GM23338 (cell line): ENCODE results near the gene SLC12A7. TPM values are rescaled to one million over a fixed set of nuclear protein-coding genes. Genes with fewer than 3 reads are reported as not detected.

ENCODE experiments used
- ATAC-seq: fragments of 200-7000 bp; cut with Tn5 transposase; 3 replicates; pipeline ENCODE4 v1.9.1; 2020
- DNase-seq: peaks from one replicate; pipeline ENCODE4 v3.0.0-alpha.2; 2015; ENCODE audit warnings: low spot score
- H2AFZ ChIP-seq: fragments of 200-600 bp; sonication (generic); 2 replicates; pipeline ENCODE4 v1.8.0; 2016; ENCODE audit warnings: antibody characterized with exemption, mild to moderate bottlenecking, moderate library complexity
- H3F3A ChIP-seq: fragments of 200-600 bp; sonication (generic); replicated peaks from 2 replicates; pipeline ENCODE4 v1.8.0; 2017; ENCODE audit warnings: antibody characterized with exemption, mixed run types, low read depth
- H3K27ac ChIP-seq: fragments of 200-600 bp; sonication (generic); 2 replicates; pipeline ENCODE4 v1.6.1; 2016; ENCODE audit warnings: low read depth
- H3K27me3 ChIP-seq: fragments of 200-600 bp; sonication (generic); 2 replicates; pipeline ENCODE4 v1.8.0; 2016; ENCODE audit warnings: mild to moderate bottlenecking, mixed run types, moderate library complexity; ENCODE audit not compliant: insufficient read depth
- H3K36me3 ChIP-seq: fragments of 200-600 bp; sonication (generic); 2 replicates; pipeline ENCODE4 v1.8.0; 2016; ENCODE audit warnings: mild to moderate bottlenecking; ENCODE audit not compliant: insufficient read depth
- H3K4me1 ChIP-seq: fragments of 200-600 bp; sonication (generic); 2 replicates; pipeline ENCODE4 v1.8.0; 2016; ENCODE audit warnings: mild to moderate bottlenecking, moderate library complexity; ENCODE audit not compliant: insufficient read depth
- H3K4me2 ChIP-seq: fragments of 200-600 bp; sonication (generic); 2 replicates; pipeline ENCODE4 v1.7.1; 2017; ENCODE audit warnings: mixed run types
- H3K4me3 ChIP-seq: fragments of 200-600 bp; sonication (generic); 2 replicates; pipeline ENCODE4 v1.6.1; 2016; ENCODE audit warnings: mixed run types
- H3K79me2 ChIP-seq: fragments of 200-600 bp; sonication (generic); replicated peaks from 2 replicates; pipeline ENCODE4 v1.8.0; 2017; ENCODE audit warnings: mild to moderate bottlenecking; ENCODE audit not compliant: insufficient read depth
- H3K9me2 ChIP-seq: fragments of 200-600 bp; sonication (generic); 2 replicates; pipeline ENCODE4 v1.8.0; 2017; ENCODE audit not compliant: insufficient read depth
- H4K20me1 ChIP-seq: fragments of 200-600 bp; sonication (generic); replicated peaks from 2 replicates; pipeline ENCODE4 v1.8.0; 2017; ENCODE audit warnings: mild to moderate bottlenecking; ENCODE audit not compliant: insufficient read depth
- H3K27ac Mint-ChIP-seq: 2 replicates; pipeline ENCODE4 v1.8.0; 2020; ENCODE audit warnings: inconsistent platforms, mild to moderate bottlenecking, moderate library complexity, mixed read lengths
- H3K27me3 Mint-ChIP-seq: 3 replicates; pipeline ENCODE4 v1.8.0; 2022; ENCODE audit warnings: low read depth, mild to moderate bottlenecking, moderate library complexity, mixed read lengths, inconsistent platforms; ENCODE audit not compliant: insufficient read depth, poor library complexity
- H3K36me3 Mint-ChIP-seq: 3 replicates; pipeline ENCODE4 v1.8.0; 2021; ENCODE audit warnings: low read depth, mild to moderate bottlenecking, inconsistent platforms, moderate library complexity, mixed read lengths
- H3K4me1 Mint-ChIP-seq: 3 replicates; pipeline ENCODE4 v1.8.0; 2020; ENCODE audit warnings: mild to moderate bottlenecking, inconsistent platforms, mixed read lengths
- H3K4me3 Mint-ChIP-seq: 3 replicates; pipeline ENCODE4 v1.8.0; 2021; ENCODE audit warnings: moderate library complexity, mild to moderate bottlenecking, inconsistent platforms, mixed read lengths
- H3K9me3 Mint-ChIP-seq: 3 replicates; pipeline ENCODE4 v1.8.0; 2020; ENCODE audit warnings: moderate library complexity, mild to moderate bottlenecking, inconsistent platforms, mixed read lengths
- CREB1 ChIP-seq: fragments of 250-450 bp; sonication (Bioruptor Pico); IDR thresholded peaks from 2 replicates; pipeline ENCODE4 v1.5.0; 2020; ENCODE audit warnings: low read depth, mild to moderate bottlenecking, moderate library complexity
- EZH2 ChIP-seq: fragments of 200-600 bp; sonication (generic); IDR thresholded peaks from one replicate; pipeline ENCODE4 v1.8.0; 2017; ENCODE audit warnings: antibody characterized with exemption, mild to moderate bottlenecking, low read depth; ENCODE audit not compliant: unreplicated experiment
- JUNB ChIP-seq: IDR thresholded peaks from one replicate; pipeline ENCODE4 v1.6.1; 2016; ENCODE audit warnings: antibody characterized with exemption; ENCODE audit not compliant: unreplicated experiment
- NANOG ChIP-seq: IDR thresholded peaks from 2 replicates; pipeline ENCODE4 v1.6.1; 2016; ENCODE audit warnings: antibody characterized with exemption, borderline replicate concordance
- POLR2AphosphoS5 ChIP-seq: IDR thresholded peaks from 2 replicates; pipeline ENCODE4 v1.6.1; 2016; ENCODE audit warnings: antibody characterized with exemption, low read depth
- ZNF331 ChIP-seq: fragments of 250-450 bp; sonication (Bioruptor Pico); IDR thresholded peaks from 2 replicates; pipeline ENCODE4 v1.5.0; 2020; ENCODE audit warnings: low read depth, mild to moderate bottlenecking, moderate library complexity
- polyA plus RNA-seq: library from polyadenylated mRNA; unstranded; fragments of >200 nt; fragmentation: Nextera tagmentation; extraction: Ambion mirVana; gene quantifications from 2 replicates; pipeline ENCODE4 v1.2.1, GENCODE V29; 2016
- total RNA-seq: library from RNA; depleted of rRNA; stranded (reverse); fragments of >200 nt; shearing (Covaris generic); gene quantifications from 2 replicates; pipeline ENCODE4 v1.2.3, GENCODE V29; 2014
- TF ChIP-seq, protein P1 (sequence below): fragments of 250-450 bp; sonication (Bioruptor Pico); IDR thresholded peaks from 2 replicates; pipeline ENCODE4 v1.5.0; 2020; ENCODE audit warnings: mild to moderate bottlenecking, moderate library complexity
- TF ChIP-seq, protein P2 (sequence below), 2 experiments: fragments of 200-600 bp in 1 of 2; sonication (generic) in 1 of 2; conservative IDR thresholded peaks; 2 replicates each; pipeline versions ENCODE4 v1.5.1 to v1.6.1; 2016 to 2017; ENCODE audit warnings: antibody characterized with exemption in 2 of 2, low read depth in 2 of 2, mild to moderate bottlenecking in 2 of 2, moderate library complexity in 1 of 2

The SLC12A7 gene
- total and polyA plus RNA-seq, 2 experiments from 2014 or later = 7.4 to 32.2 TPM

DNA sequence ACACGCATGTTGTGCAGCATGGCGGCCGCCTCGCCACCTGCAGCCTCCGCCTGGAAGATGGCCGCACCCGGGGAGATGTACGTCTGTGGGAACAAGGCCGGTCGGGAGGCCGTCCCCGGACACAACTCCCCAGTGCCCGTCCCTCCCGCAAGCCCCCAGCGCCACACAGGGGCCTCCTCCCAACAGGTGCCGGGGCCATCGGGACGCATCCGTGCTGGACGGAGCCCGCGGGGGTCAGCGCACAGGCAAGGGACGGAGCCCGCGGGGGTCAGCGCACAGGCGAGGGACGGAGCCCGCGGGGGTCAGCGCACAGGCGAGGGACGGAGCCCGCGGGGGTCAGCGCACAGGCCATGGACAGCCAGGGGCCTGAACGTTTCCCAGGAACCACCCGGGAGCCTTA lies 26.5 kb downstream of the SLC12A7 start (continued):
- TF ChIP-seq, protein P1, sequence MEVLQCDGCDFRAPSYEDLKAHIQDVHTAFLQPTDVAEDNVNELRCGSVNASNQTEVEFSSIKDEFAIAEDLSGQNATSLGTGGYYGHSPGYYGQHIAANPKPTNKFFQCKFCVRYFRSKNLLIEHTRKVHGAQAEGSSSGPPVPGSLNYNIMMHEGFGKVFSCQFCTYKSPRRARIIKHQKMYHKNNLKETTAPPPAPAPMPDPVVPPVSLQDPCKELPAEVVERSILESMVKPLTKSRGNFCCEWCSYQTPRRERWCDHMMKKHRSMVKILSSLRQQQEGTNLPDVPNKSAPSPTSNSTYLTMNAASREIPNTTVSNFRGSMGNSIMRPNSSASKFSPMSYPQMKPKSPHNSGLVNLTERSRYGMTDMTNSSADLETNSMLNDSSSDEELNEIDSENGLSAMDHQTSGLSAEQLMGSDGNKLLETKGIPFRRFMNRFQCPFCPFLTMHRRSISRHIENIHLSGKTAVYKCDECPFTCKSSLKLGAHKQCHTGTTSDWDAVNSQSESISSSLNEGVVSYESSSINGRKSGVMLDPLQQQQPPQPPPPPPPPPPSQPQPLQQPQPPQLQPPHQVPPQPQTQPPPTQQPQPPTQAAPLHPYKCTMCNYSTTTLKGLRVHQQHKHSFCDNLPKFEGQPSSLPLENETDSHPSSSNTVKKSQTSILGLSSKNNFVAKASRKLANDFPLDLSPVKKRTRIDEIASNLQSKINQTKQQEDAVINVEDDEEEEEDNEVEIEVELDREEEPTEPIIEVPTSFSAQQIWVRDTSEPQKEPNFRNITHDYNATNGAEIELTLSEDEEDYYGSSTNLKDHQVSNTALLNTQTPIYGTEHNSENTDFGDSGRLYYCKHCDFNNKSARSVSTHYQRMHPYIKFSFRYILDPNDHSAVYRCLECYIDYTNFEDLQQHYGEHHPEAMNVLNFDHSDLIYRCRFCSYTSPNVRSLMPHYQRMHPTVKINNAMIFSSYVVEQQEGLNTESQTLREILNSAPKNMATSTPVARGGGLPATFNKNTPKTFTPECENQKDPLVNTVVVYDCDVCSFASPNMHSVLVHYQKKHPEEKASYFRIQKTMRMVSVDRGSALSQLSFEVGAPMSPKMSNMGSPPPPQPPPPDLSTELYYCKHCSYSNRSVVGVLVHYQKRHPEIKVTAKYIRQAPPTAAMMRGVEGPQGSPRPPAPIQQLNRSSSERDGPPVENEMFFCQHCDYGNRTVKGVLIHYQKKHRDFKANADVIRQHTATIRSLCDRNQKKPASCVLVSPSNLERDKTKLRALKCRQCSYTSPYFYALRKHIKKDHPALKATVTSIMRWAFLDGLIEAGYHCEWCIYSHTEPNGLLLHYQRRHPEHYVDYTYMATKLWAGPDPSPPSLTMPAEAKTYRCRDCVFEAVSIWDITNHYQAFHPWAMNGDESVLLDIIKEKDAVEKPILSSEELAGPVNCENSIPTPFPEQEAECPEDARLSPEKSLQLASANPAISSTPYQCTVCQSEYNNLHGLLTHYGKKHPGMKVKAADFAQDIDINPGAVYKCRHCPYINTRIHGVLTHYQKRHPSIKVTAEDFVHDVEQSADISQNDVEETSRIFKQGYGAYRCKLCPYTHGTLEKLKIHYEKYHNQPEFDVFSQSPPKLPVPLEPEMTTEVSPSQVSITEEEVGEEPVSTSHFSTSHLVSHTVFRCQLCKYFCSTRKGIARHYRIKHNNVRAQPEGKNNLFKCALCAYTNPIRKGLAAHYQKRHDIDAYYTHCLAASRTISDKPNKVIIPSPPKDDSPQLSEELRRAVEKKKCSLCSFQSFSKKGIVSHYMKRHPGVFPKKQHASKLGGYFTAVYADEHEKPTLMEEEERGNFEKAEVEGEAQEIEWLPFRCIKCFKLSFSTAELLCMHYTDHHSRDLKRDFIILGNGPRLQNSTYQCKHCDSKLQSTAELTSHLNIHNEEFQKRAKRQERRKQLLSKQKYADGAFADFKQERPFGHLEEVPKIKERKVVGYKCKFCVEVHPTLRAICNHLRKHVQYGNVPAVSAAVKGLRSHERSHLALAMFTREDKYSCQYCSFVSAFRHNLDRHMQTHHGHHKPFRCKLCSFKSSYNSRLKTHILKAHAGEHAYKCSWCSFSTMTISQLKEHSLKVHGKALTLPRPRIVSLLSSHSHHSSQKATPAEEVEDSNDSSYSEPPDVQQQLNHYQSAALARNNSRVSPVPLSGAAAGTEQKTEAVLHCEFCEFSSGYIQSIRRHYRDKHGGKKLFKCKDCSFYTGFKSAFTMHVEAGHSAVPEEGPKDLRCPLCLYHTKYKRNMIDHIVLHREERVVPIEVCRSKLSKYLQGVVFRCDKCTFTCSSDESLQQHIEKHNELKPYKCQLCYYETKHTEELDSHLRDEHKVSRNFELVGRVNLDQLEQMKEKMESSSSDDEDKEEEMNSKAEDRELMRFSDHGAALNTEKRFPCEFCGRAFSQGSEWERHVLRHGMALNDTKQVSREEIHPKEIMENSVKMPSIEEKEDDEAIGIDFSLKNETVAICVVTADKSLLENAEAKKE (CRISPR knock-in tag) = no peak
- no peak for TF ChIP-seq ZNF331 (CRISPR knock-in tag)

DNA sequence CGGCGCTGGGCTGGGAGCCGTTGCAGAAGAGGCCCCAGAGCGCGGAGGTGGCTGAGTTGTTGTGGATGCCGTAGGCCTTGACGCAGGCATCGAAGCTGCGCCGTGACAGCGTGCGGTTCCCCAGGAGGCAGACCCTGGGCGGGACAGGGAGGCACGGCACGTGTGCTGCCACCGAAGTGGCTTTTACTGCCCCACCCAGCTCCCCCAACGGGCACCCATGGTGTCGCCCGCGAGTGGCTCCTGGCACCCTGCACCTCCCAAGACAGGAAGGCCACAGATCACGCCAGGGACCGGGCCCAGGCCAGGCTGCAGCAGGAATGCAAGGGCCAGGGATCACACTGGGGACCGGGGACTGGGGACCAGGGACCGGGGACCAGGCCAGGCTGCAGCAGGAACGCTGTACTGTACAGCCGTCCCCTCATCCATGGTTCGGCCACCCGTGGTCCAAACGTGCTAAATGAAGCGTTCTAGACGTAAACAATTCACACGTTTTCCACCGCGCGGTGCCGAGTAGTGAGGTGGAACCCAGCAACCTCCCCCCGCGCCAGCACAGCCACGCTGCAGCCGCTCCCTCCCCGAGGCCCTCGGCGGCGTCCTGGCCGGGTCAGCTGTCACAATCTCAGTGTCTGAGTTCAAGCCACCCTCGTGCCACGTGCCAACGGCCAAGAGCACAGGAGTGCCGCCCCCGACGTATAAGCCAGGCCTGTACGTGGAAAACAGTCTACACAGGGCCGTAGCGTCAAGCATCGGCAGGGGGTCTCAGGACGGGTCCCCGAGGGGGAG lies 27.8 kb downstream of the SLC12A7 start:
- Histone ChIP-seq H3K9me2 (no peaks in the 10 kb centered on the region), H3K27ac (no peak overlapping the region), H3K4me1 (no peaks in the 10 kb centered on the region), H4K20me1 (no peaks in the 10 kb centered on the region), H2AFZ (no peak overlapping the region), H3K4me3 (no peak overlapping the region), H3K27me3 (no peaks in the 10 kb centered on the region), H3K36me3 (no peaks in the 10 kb centered on the region), H3K79me2 (no peaks in the 10 kb centered on the region), H3F3A (no peaks in the 10 kb centered on the region), H3K4me2 (no peak overlapping the region)
- H3K9me3 Mint-ChIP-seq = no peaks in the 10 kb centered on the region
- H3K36me3 Mint-ChIP-seq = peaks cover 25% of the 10 kb centered on the region
- H3K4me3 Mint-ChIP-seq = no peak overlapping the region
- H3K27ac Mint-ChIP-seq = no peak overlapping the region
- peaks cover 4% of the 10 kb centered on the region for H3K27me3 Mint-ChIP-seq
- DNase-seq (no peak), ATAC-seq (no peak)
- H3K4me1 Mint-ChIP-seq = no peaks in the 10 kb centered on the region; the same call in 2 of the 3 replicates
- TF ChIP-seq POLR2AphosphoS5 (no peak), EZH2 (no peak), JUNB (no peak), NANOG (no peak), CREB1 (CRISPR knock-in tag) (no peak)
- TF ChIP-seq, protein P2, sequence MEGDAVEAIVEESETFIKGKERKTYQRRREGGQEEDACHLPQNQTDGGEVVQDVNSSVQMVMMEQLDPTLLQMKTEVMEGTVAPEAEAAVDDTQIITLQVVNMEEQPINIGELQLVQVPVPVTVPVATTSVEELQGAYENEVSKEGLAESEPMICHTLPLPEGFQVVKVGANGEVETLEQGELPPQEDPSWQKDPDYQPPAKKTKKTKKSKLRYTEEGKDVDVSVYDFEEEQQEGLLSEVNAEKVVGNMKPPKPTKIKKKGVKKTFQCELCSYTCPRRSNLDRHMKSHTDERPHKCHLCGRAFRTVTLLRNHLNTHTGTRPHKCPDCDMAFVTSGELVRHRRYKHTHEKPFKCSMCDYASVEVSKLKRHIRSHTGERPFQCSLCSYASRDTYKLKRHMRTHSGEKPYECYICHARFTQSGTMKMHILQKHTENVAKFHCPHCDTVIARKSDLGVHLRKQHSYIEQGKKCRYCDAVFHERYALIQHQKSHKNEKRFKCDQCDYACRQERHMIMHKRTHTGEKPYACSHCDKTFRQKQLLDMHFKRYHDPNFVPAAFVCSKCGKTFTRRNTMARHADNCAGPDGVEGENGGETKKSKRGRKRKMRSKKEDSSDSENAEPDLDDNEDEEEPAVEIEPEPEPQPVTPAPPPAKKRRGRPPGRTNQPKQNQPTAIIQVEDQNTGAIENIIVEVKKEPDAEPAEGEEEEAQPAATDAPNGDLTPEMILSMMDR (conservative IDR thresholded peaks at IDR 0.05; ENCODE audit: low read depth in 2 of 2) = no peak
